ENCODE data around the gene SH3PXD2A.

The SH3PXD2A gene

GRCh38 chr10:103759100-103759781 is 96.1 kb downstream of the SH3PXD2A start:
- in situ Hi-C loops (cut with HindIII; ENCODE audit: low sequenced_read_pairs): no loop called here

DNA sequence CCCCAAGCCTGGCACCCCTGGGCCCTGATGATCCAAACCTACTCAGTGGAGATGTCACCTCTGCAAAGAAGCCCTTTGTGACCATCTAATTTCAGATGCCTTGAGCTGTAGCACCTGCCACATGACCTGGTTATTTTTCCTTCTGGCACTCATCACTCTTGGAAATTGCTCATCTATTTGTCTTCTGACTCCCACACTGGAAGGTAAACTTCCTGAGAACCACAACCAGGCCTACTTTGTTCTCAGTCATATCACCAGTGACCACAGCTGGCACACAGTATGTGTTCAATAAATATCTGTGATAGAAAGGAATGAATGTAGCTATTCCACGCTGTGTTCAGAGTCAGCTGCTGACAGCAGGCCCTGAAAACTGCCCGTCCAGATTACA is 97.1 kb downstream of the SH3PXD2A start:
- in situ Hi-C loops (cut with HindIII; ENCODE audit: low sequenced_read_pairs): no loop called here

DNA sequence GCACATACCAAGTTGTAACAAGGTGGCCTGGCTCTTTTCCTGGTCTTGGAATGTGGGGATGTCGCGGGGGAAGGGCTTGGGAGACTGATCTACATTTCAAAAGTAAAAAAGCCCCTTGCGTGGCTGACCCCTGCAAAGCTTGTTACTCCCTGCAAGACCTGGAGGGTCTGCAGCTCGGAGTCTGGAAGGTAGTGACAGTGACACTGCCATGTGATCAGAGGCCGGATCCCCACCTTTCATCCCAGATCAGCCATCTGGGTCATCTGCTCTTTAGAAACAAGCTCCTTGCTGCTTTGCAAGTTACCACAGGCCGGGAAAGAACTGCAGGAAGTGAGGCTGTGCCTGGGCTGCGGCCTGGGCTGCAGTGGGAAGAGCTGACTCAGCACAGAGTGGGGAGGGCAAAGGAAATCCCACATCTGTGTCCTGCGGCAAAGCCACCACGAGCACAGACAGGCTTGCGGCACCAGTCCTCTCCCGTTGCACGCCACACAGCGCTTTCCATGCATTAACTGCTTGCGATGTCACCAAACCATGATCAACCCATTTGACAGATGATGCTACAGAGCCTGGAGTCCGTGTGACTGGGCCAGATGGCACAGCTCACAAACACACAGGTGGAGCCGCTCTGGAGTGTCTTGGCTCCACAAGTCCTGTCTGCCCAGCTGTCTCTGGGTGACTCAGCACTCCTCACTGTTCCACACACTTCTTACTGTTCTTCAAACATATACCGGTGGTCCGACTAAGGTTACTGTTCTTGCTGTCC is 97.7 kb downstream of the SH3PXD2A start:
- in situ Hi-C loops (cut with HindIII; ENCODE audit: low sequenced_read_pairs): no loop called here

DNA sequence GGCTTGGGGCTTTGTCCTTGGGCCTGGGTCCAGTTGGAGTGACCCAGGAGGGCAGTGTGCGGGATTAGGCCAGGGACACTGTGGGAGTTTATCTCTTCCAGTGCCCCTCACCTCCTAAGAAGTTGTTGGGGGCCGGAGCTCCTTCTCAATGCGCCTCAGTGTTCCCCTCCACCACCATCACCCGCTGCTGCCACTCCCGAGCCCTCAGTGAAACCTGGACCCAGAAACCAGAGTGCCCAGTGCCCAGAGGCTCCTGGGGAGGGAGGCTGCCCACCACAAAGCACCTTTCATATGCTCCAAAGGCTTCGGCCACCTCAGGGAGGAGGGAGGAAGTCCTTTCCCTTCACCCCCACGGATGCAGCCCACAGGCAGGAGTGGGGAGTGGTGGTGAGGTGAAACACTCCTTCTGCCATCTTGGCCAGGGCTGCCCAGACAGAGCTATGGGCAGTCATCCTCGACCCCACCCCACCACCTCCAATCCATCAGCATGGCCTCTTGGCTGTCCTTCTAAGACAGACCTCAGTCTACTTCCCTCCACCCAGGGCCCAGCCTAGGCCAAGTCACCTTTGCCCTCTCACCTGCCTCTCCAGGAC is 99.0 kb downstream of the SH3PXD2A start:
- in situ Hi-C loops (cut with HindIII; ENCODE audit: low sequenced_read_pairs): no loop called here

GRCh38 chr10:103752680-103753248 is 102.6 kb downstream of the SH3PXD2A start:
- in situ Hi-C loops (cut with HindIII; ENCODE audit: low sequenced_read_pairs): loop anchor here (5.0 kb wide), 1 partner anchor 90 kb away; no protein-coding TSS in a partner anchor

- in situ Hi-C loops (cut with HindIII; ENCODE audit: low sequenced_read_pairs): loop anchor here (5.0 kb wide), 1 partner anchor 91 kb away; no protein-coding TSS in a partner anchor
These were observed 103.6 kb downstream of the SH3PXD2A start for GRCh38 chr10:103751667-103752290.

DNA sequence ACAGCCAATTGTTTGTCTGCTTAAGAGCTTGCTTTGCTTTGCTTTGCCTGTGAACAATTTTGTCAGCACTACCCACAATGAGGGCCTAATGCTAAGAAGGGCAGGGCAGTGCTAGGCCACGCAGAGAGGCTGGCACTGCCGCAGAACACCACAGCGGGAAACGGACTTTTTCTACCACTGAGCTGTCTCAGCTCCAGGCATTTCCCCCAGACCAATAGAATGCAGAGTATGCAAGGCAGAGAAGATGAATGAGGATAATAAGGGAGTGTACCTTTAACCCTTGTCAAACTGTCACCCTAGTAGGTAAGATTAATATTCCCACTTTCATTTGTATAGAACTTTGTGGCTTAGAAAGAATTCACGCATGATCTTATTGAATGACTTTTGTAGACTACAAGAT is 104.5 kb downstream of the SH3PXD2A start:
- in situ Hi-C loops (cut with HindIII; ENCODE audit: low sequenced_read_pairs): loop anchor here (5.0 kb wide), 1 partner anchor 91 kb away; no protein-coding TSS in a partner anchor

GRCh38 chr10:103749779-103750178 is 105.6 kb downstream of the SH3PXD2A start:
- in situ Hi-C loops (cut with HindIII; ENCODE audit: low sequenced_read_pairs): loop anchor here (5.0 kb wide), 1 partner anchor 93 kb away; no protein-coding TSS in a partner anchor

DNA sequence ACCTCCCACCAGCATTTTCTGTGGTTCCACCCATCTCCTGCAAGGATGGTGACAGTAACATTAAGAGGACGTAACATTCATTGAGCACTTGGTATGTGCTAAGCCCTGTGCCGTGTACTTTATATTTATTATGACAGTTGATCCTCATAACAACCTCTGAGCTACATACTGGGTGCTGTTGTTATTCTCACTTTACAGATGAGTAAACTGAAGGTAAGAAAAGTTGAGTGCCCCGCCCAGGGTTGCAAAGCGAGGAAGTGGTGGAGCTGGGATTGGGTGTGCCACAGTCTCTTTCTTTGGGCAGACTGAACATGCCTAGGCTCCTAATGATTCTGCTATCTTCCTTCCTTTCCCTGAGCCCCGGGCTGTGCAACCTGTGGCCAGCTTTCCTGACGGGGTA is 107.4 kb downstream of the SH3PXD2A start:
- in situ Hi-C loops (cut with HindIII; ENCODE audit: low sequenced_read_pairs): no loop called here

- in situ Hi-C loops (cut with HindIII; ENCODE audit: low sequenced_read_pairs): no loop called here
These were observed 108.0 kb downstream of the SH3PXD2A start for GRCh38 chr10:103747193-103747865.

DNA sequence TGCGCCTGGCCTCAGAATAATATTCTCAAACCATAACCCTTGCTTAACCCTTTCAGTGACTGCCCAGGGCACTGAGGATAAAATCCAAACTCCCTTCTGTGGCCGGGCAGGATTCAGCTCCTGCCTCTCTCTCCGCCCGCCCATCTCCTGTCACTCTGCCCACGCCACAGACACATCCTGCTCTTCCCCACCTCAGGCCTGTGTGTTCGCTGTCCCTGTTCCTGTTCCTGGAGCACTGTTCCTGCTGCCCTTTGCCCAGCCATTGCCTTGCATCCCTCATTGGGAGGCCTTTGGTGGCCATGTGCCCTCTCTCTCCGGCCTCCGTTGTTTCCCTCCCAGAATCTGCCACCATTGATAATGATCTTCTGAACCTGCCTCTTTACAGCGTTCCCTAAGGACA is 108.8 kb downstream of the SH3PXD2A start:
- in situ Hi-C loops (cut with HindIII; ENCODE audit: low sequenced_read_pairs): no loop called here

- in situ Hi-C loops (cut with HindIII; ENCODE audit: low sequenced_read_pairs): no loop called here
These were observed 109.8 kb downstream of the SH3PXD2A start for GRCh38 chr10:103745341-103746247.

- in situ Hi-C loops (cut with HindIII; ENCODE audit: low sequenced_read_pairs): loop anchor here (5.0 kb wide), 1 partner anchor 49 kb away; no protein-coding TSS in a partner anchor
These were observed 112.6 kb downstream of the SH3PXD2A start for GRCh38 chr10:103742824-103743223.

DNA sequence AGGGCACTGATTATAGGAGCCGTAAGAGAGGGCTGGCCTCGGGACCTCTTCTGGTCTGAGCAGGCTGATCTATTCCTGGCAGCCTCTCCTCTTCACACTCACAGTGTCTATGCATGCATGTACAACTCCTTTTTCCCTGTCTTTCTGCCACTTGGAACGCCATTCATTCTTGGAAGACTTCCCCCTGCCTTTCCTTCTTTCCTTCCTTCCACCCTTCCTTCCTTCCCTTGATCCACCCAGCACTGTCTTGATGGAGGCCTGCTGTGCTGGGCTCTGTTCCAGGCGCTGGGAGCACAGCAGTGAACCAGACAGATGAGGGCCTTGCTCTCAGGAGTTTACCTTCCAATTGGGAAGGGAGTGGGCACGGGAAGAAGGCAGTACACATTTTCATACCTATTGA is 114.8 kb downstream of the SH3PXD2A start:
- in situ Hi-C loops (cut with HindIII; ENCODE audit: low sequenced_read_pairs): loop anchor here (5.0 kb wide), 1 partner anchor 52 kb away; no protein-coding TSS in a partner anchor

DNA sequence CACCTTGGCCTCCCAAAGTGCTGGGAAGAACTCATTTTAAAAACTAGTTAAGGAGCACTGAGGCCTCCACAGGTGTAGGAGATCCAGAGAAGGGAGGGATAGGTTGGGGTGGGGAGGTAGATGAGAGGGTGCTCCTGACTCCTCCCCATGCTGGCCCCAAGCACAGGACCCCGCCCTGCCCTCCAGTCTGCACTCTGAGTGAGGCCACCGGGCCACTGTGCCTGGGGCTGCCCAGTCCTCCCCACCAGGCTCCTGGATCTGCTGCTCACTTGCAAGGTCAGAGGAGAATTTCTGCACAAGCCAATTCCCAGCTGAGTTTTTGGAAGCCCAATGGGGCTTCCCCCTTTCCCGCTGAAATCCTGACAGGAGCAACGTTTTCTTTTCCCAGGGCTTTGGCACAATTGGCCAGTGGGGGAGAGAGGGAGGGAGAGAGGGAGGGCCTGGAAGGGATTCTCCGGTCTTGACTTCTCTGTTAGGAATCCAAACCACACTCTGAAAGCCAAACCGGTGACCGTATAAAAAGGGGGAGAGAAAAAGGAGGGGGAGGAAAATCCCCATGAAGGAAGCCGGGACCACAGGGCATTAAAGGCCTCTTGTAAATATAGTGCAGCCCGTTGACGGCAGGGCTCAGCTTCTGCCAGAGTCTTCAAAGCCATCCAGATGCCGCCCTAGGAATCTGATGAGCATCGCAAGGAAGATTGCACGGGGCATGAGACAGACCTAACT is 116.2 kb downstream of the SH3PXD2A start:
- in situ Hi-C loops (cut with HindIII; ENCODE audit: low sequenced_read_pairs): no loop called here

DNA sequence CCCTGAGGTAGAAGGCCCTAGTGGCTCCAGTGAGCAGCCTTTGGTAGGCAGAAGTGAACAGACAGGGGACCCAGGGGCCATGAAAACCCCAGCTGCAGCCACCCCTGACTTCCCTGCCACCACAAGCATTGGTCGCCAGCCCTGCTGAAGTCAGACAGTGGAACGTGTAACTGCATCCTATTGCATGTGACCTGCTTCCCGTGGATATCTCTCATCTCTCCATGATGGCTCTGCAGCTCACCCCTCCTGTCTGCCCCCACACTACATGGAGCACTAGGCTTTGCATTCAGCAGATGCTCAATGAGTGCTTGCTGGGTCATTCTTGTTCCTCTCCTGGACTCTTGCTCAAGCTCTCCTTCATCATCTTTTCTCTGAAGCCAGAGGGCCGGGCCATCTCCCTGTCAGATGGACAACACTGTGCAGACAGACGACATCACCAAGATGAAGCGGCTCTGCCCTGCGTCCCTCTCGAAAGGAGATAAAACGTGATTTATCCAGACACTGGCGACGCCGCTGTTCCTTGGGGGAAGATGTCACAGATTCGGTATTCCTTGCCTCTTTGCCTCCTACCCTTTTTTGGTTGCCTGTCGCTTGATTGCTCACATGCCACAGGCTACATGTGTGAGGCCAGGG is 117.5 kb downstream of the SH3PXD2A start:
- in situ Hi-C loops (cut with HindIII; ENCODE audit: low sequenced_read_pairs): no loop called here

DNA sequence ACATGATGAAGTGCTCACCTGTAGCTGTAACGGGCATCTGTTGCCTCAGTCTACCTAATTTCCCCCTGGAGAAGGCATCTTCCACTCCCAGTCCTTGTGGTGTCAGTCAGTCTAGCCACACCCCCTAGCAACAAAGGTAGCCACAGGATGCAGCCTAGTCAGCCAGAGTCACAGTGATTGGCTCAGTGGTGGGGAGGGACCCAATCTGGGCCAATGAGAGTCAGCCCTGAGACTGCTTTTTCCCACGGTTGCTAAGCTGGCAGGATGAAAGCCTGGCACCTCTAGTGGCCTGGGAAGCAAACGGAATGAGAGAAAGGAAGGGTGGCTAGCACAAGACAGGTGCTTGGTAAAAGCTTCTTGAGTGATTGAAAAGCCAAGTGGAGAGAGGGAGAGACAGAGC is 118.6 kb downstream of the SH3PXD2A start:
- in situ Hi-C loops (cut with HindIII; ENCODE audit: low sequenced_read_pairs): no loop called here

GRCh38 chr10:103736044-103736443 is 119.3 kb downstream of the SH3PXD2A start:
- in situ Hi-C loops (cut with HindIII; ENCODE audit: low sequenced_read_pairs): no loop called here
